D721Med (cell line): ENCODE data around the gene WASHC3.
"Not testable (repeated sequence)": the region's sequence is repeated elsewhere in the genome, so short reads cannot be mapped to it uniquely, and the experiment has no call there.

Experiments
- DNase-seq: peaks from one replicate; pipeline ENCODE4 v3.0.0; 2011; ENCODE audit warnings: low spot score; ENCODE audit not compliant: insufficient read length
- FAIRE-seq: peaks from 2 replicates; lab custom pipeline; 2011; peaks lifted over from hg19 to GRCh38; lab: Jason Lieb, UNC
- CTCF ChIP-seq: IDR thresholded peaks from 2 replicates; pipeline ENCODE4 v1.5.1; 2012; ENCODE audit warnings: mild to moderate bottlenecking, control low read depth; ENCODE audit not compliant: insufficient read depth; ENCODE audit errors: missing control alignments

Gene WASHC3

GRCh38 chr12:102023343-102023930, 38.4 kb downstream of the WASHC3 start:
- no peak for TF ChIP-seq CTCF
- no peak for FAIRE-seq
- DNase-seq: no peak

- FAIRE-seq: no peak
- no peak for TF ChIP-seq CTCF
- DNase-seq: no peak
These were observed 39.5 kb downstream of the WASHC3 start for GRCh38 chr12:102022286-102022685.

GRCh38 chr12:102021540-102022246, 40.1 kb downstream of the WASHC3 start:
- no peak for FAIRE-seq
- DNase-seq: no peak

GRCh38 chr12:102018607-102019006, 43.2 kb downstream of the WASHC3 start:
- not testable (repeated sequence) for FAIRE-seq, DNase-seq

More at GRCh38 chr12:102021540-102022246, 40.1 kb downstream of the WASHC3 start:
- TF ChIP-seq CTCF: no peak

- no peak for TF ChIP-seq CTCF
- no peak for FAIRE-seq
- no peak for DNase-seq
These were observed 45.3 kb downstream of the WASHC3 start for GRCh38 chr12:102016472-102016871.

GRCh38 chr12:102010265-102010994, 51.4 kb downstream of the WASHC3 start:
- no peak for TF ChIP-seq CTCF
- no peak for DNase-seq
- no peak for FAIRE-seq

- FAIRE-seq (no peak), DNase-seq (no peak)
- no peak for TF ChIP-seq CTCF
These were observed 52.0 kb downstream of the WASHC3 start for GRCh38 chr12:102009796-102010195.
